Fibroblast of the aortic adventitia (primary cell): ENCODE results near the gene SH3RF3. TPM values are rescaled to one million over a fixed set of nuclear protein-coding genes. Genes with fewer than 3 reads are reported as not detected.
A peak's percentile ranks its signal among the peaks of the same experiment; 100 is the strongest.

Experiments used
- DNase-seq: peaks from one replicate; pipeline ENCODE4 v3.0.0-alpha.2; 2010; ENCODE audit warnings: low read depth
- H3K4me3 ChIP-seq: 2 replicates; pipeline ENCODE4 v1.5.1; 2011; ENCODE audit warnings: low read depth, mild to moderate bottlenecking, control low read depth, low read length, moderate library complexity
- total RNA-seq: library from RNA; depleted of rRNA; stranded (reverse); fragments of >200 nt; gene quantifications from 2 replicates; pipeline ENCODE4 v1.2.3, GENCODE V29; 2012; ENCODE audit warnings: low replicate concordance
- TF ChIP-seq, protein P1 (sequence below): IDR thresholded peaks from 2 replicates; pipeline ENCODE4 v1.5.1; 2011; ENCODE audit warnings: mild to moderate bottlenecking, low read length, control low read depth, inconsistent platforms; ENCODE audit not compliant: insufficient read depth

Gene SH3RF3
- total RNA-seq, 1 donor, result 8.4 TPM

DNA sequence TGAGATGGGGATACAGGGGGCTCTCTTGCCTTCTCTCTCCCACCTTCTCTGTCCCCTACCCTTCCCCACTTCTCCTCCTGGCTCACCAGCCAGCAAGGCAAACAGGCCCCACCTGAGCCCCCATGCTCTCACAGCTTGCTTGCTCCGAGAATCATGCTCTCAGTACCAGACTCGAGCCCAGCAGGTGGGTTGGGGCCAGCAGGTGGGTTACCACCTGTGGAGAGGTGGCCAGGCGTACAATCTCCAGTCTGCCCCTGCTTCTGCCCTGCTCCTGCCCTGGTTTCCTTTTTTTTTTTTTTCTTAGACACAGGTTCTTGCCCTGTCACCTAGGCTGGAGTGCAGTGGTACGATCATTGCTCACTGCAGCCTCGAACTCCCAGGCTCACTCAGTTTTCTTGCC lies 214.5 kb downstream of the SH3RF3 start:
- TF ChIP-seq, protein P1, sequence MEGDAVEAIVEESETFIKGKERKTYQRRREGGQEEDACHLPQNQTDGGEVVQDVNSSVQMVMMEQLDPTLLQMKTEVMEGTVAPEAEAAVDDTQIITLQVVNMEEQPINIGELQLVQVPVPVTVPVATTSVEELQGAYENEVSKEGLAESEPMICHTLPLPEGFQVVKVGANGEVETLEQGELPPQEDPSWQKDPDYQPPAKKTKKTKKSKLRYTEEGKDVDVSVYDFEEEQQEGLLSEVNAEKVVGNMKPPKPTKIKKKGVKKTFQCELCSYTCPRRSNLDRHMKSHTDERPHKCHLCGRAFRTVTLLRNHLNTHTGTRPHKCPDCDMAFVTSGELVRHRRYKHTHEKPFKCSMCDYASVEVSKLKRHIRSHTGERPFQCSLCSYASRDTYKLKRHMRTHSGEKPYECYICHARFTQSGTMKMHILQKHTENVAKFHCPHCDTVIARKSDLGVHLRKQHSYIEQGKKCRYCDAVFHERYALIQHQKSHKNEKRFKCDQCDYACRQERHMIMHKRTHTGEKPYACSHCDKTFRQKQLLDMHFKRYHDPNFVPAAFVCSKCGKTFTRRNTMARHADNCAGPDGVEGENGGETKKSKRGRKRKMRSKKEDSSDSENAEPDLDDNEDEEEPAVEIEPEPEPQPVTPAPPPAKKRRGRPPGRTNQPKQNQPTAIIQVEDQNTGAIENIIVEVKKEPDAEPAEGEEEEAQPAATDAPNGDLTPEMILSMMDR, result no peak
- DNase-seq, result no peak
- no peak overlapping the region for H3K4me3 ChIP-seq

DNA sequence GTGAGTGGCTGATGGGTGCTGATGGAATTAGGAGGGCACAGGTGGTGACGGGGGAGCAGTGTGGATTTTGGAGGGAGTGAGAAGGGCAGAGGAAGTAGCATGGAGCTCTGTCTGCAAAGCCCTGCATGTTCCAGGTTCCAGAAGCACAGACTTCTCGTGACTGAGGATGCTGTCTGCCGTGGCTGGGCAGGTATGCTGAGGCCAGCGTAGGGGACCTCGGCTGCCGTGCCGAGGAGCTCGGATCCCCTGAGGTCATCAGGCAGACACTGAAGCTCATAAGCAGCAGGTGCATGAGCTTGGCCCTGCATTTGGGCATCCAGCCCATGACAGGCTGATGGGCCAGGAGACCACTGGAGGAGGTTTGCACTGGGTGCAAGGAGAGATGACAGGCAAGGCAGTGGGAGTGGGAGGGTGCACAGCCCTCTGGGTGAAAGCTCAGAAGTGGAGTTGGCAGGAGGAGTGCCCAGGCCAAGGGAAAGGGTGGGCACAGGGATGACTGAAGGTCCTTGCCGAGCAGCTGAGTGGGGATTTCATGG lies 215.3 kb downstream of the SH3RF3 start:
- no peak for DNase-seq
- TF ChIP-seq, protein P1, result no peak
- no peak overlapping the region for H3K4me3 ChIP-seq

DNA sequence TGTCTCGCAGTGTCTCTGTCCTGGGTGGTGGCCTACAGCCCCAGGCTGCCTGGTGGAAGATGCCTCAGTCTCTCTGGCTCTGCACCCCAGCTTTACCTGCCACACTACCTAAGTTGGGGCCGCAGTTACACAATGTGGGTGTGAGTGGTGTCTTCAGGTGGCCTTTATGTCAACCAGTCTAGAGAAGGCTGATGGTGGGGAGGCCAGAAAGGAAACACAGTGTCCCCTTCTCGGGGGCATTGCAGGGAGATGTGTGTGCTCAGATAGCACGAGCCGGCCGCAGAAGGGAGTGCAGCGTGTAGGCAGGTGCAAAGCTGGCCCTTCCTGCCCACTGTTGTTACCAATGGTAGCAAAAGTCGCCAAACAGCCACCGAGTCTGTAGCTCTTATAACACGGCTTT lies 216.1 kb downstream of the SH3RF3 start:
- no peak overlapping the region for H3K4me3 ChIP-seq
- TF ChIP-seq, protein P1, result no peak
- no peak for DNase-seq

DNA sequence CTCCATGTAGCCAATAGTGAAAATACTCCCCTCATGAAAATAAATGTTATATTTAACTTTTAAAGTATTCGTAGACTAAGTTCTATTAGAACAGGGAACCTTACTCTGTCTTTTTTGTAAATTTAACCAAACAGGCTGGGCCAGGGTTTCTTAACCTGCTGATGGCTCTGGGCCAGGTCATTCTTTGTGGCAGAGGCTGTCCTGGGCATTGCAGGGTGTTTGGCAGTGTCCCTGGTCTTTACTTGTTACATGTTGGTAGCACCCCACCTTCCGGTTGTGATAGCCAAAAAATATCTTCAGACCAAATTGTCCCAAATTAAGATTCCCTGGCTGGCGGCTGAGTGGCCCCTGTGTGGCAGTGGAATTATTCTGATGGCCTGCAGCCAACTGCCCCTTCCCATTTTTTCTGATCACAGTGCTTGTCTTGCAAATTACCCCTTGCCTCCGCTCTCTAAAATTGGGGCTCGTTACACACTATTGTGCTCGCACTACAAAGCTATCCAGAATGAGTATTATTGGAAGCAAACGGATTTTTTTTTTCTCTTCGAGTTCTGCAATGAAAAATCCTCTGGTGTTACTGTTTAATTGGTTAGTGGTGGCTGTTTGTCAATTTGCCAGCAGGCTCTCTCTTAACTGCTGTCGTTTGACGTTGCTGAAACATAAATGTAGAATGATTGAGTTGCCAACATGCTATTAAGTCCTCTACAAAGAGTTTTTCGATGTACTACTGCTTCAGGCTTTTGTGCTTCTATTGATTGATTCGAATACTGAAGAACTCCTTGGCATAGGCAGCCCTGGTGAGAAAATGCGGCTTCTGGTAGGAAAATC lies 216.9 kb downstream of the SH3RF3 start:
- H3K4me3 ChIP-seq, result no peak overlapping the region
- DNase-seq, result no peak
- TF ChIP-seq, protein P1, result no peak

GRCh38 chr2:109346601-109347228 lies 217.7 kb downstream of the SH3RF3 start:
- TF ChIP-seq, protein P1, result no peak

GRCh38 chr2:109347626-109348025 lies 218.6 kb downstream of the SH3RF3 start:
- TF ChIP-seq, protein P1, result no peak
- DNase-seq, result no peak
- H3K4me3 ChIP-seq, result no peak overlapping the region

More at GRCh38 chr2:109346601-109347228, 217.7 kb downstream of the SH3RF3 start:
- DNase-seq, result peak; percentile 32
- H3K4me3 ChIP-seq, result no peak overlapping the region
